ENCODE measurements around the gene MOV10L1. TPM values are rescaled to one million over a fixed set of nuclear protein-coding genes. Genes with fewer than 3 reads are reported as not detected.

Gene MOV10L1
- total and polyA plus RNA-seq, 9 of the 15 experiments (the other 6 are each of a cell fraction or from before 2014, with no cell fraction given) = 0.06 to 0.43 (median 0.15) TPM

DNA sequence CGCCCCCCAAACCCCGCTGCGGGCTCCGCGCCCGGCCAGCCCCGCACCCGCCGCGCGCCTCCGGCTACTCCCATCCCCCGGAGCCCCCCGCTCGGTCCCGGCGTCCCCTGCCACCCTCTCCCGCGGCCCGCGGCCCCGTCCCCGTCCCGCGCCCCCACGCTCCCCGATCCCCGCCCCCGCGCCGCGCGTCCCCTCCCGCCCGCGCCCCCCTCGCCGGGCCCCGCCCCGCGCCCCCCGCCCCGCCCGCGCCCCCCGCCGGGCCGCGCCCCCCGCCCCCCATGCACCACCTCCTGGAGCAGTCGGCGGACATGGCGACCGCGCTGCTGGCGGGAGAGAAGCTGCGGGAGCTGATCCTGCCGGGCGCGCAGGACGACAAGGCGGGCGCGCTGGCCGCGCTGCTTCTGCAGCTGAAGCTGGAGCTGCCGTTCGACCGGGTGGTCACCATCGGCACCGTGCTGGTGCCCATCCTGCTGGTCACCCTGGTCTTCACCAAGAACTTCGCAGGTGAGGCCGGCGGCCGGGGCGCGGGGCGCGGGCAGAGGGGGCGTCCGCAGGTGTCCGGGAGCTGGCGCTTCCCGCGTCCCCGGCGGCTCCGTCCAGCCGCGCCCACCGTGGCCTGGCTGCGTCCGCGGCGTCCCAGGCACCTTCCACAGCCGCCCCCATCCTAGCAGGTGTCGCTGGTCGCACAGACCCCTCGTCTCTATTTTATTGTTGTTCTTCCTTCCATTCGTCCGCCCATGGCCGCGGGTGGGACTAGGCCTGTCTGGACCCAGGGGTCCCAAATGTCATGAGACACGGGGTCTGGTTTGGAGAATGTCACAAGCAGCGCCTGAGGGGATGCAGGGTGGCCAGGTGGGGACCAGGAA, 80.9 kb downstream of the MOV10L1 start, which contains the start of gene PANX2 (continued):
- TF ChIP-seq, protein P1, sequence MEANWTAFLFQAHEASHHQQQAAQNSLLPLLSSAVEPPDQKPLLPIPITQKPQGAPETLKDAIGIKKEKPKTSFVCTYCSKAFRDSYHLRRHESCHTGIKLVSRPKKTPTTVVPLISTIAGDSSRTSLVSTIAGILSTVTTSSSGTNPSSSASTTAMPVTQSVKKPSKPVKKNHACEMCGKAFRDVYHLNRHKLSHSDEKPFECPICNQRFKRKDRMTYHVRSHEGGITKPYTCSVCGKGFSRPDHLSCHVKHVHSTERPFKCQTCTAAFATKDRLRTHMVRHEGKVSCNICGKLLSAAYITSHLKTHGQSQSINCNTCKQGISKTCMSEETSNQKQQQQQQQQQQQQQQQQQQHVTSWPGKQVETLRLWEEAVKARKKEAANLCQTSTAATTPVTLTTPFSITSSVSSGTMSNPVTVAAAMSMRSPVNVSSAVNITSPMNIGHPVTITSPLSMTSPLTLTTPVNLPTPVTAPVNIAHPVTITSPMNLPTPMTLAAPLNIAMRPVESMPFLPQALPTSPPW (CRISPR knock-in tag; IDR thresholded peaks at IDR 0.05) = peak; percentile 50
- no peak for TF ChIP-seq NCOA1 (IDR thresholded peaks at IDR 0.05; ENCODE audit: low read depth)
- no peak for TF ChIP-seq MIER1 (IDR thresholded peaks at IDR 0.05; ENCODE audit: low read depth)
- no peak for TF ChIP-seq MTA2 (IDR thresholded peaks at IDR 0.05; ENCODE audit: low read depth)
- TF ChIP-seq, protein P2, sequence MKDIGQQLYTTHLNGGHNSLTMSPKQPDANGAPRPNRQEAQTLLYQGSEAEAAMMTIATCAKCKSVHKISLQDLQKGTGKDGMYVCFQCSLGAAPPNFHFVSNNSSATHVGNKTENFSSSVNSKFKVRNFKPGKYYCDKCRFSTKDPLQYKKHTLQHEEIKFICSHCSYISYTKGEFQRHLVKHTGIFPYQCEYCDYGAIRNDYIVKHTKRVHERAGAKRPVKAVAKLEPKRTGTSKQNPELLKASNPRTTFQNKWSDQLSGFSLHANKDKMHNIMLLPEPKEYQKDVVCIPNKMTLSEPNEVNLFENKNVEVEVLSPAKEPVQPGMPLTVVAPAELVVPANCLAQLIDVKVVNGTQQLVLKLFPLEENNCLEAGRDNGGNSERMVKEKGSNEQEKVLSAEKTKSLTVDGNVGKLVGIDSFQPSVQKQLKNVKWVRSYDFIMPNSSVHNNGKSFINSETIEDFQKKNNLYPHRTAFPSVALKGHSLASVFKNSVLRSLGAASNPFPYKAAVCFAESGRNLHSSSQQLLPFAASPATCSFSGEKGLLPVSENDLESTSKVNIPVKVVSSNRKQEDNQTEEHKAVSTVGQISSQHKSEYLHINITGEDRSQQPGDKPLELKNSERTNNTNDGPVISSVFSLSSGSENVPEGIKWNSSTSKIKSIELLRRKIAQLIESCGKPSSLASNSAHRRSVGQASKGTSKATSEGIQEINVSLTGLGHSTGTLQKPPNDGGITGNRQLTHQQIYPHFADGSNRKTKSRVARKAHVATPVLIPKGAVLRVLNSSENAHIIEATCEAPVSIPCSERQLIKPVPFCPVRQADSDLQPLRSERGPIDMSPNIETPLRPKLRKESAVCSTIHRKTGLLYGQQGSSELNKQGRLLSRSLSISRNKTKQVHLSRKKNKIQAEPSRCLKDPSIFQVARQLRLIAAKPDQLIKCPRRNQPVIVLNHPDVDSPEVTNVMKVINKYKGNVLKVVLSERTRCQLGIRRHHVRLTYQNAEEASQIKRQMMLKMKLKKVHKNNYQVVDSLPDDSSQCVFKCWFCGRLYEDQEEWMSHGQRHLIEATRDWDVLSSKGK (CRISPR knock-in tag; IDR thresholded peaks at IDR 0.05) = no peak
- TF ChIP-seq ZBTB7A (IDR thresholded peaks at IDR 0.05; ENCODE audit: borderline replicate concordance, control insufficient read depth, low read depth, low read length) = peak; percentile 39; the same call in 1 of the 2 replicates
- TF ChIP-seq TCF7 (IDR thresholded peaks at IDR 0.05; ENCODE audit: borderline replicate concordance) = no peak
- TF ChIP-seq, protein P3, sequence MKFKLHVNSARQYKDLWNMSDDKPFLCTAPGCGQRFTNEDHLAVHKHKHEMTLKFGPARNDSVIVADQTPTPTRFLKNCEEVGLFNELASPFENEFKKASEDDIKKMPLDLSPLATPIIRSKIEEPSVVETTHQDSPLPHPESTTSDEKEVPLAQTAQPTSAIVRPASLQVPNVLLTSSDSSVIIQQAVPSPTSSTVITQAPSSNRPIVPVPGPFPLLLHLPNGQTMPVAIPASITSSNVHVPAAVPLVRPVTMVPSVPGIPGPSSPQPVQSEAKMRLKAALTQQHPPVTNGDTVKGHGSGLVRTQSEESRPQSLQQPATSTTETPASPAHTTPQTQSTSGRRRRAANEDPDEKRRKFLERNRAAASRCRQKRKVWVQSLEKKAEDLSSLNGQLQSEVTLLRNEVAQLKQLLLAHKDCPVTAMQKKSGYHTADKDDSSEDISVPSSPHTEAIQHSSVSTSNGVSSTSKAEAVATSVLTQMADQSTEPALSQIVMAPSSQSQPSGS (CRISPR knock-in tag; IDR thresholded peaks at IDR 0.05) = no peak

All from K562 (cell line).